Neural progenitor cell (in vitro differentiated cells): ENCODE results near the gene MVB12B.

Experiments
- CTCF ChIP-seq: fragments of 200-600 bp; sonication (generic); IDR thresholded peaks from 2 replicates; pipeline ENCODE4 v1.5.1; 2017; ENCODE audit warnings: antibody characterized with exemption, mild to moderate bottlenecking
- EZH2 ChIP-seq: fragments of 200-600 bp; sonication (generic); IDR thresholded peaks from 2 replicates; pipeline ENCODE4 v1.6.1; 2017; ENCODE audit warnings: antibody characterized with exemption, mild to moderate bottlenecking, moderate library complexity

GRCh38 chr9:126329476-126330275 lies 3.0 kb downstream of the MVB12B start:
- TF ChIP-seq CTCF (no peak), EZH2 (no peak)
